ENCODE results near the gene GPR15.

Gene GPR15
- long read RNA-seq, result 0 reads

DNA sequence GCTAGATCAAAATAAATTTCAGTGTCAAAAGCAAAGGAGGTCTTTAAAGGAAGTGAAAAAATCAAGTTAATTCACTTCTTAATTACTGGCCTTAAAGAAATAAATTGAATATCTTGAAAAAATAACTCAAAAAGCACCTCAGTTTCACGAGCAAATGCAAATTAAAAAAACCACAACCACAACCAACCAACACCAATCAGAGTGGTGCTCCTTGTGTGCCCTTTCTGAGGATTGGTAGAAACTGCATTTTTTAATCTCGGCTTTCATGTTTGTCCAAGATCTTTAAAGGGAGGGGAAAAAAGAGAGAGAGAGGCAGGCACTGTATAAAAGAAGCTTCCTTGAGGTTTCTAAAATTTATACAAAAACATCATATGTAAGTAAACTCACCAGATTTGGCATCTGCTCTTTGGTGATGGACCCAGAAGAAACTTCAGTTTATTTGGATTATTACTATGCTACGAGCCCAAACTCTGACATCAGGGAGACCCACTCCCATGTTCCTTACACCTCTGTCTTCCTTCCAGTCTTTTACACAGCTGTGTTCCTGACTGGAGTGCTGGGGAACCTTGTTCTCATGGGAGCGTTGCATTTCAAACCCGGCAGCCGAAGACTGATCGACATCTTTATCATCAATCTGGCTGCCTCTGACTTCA, at the start of gene GPR15:
GPR15 (plus strand) TSS at position 357 of the 653 bp plus-strand sequence; CDS start at position 413, 56 bp downstream.
- no peak within 1 kb of the TSS for H3K4me3 ChIP-seq (replicated peaks; ENCODE audit: insufficient read depth, low read length)
- no peak for DNase-seq (ENCODE audit: low read depth in 1 of 2, low spot score in 1 of 2)
- H3K27ac ChIP-seq (replicated peaks), result no peak within 1 kb of the TSS
- TF ChIP-seq GABPA (IDR thresholded peaks at IDR 0.05; ENCODE audit: low read depth), result no peak
- TF ChIP-seq, protein P1, sequence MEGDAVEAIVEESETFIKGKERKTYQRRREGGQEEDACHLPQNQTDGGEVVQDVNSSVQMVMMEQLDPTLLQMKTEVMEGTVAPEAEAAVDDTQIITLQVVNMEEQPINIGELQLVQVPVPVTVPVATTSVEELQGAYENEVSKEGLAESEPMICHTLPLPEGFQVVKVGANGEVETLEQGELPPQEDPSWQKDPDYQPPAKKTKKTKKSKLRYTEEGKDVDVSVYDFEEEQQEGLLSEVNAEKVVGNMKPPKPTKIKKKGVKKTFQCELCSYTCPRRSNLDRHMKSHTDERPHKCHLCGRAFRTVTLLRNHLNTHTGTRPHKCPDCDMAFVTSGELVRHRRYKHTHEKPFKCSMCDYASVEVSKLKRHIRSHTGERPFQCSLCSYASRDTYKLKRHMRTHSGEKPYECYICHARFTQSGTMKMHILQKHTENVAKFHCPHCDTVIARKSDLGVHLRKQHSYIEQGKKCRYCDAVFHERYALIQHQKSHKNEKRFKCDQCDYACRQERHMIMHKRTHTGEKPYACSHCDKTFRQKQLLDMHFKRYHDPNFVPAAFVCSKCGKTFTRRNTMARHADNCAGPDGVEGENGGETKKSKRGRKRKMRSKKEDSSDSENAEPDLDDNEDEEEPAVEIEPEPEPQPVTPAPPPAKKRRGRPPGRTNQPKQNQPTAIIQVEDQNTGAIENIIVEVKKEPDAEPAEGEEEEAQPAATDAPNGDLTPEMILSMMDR (IDR thresholded peaks at IDR 0.05; ENCODE audit: insufficient read depth, low read length), result no peak
- no peak for TF ChIP-seq POLR2AphosphoS5 (IDR thresholded peaks at IDR 0.05; ENCODE audit: low read depth)
- TF ChIP-seq, protein P2, sequence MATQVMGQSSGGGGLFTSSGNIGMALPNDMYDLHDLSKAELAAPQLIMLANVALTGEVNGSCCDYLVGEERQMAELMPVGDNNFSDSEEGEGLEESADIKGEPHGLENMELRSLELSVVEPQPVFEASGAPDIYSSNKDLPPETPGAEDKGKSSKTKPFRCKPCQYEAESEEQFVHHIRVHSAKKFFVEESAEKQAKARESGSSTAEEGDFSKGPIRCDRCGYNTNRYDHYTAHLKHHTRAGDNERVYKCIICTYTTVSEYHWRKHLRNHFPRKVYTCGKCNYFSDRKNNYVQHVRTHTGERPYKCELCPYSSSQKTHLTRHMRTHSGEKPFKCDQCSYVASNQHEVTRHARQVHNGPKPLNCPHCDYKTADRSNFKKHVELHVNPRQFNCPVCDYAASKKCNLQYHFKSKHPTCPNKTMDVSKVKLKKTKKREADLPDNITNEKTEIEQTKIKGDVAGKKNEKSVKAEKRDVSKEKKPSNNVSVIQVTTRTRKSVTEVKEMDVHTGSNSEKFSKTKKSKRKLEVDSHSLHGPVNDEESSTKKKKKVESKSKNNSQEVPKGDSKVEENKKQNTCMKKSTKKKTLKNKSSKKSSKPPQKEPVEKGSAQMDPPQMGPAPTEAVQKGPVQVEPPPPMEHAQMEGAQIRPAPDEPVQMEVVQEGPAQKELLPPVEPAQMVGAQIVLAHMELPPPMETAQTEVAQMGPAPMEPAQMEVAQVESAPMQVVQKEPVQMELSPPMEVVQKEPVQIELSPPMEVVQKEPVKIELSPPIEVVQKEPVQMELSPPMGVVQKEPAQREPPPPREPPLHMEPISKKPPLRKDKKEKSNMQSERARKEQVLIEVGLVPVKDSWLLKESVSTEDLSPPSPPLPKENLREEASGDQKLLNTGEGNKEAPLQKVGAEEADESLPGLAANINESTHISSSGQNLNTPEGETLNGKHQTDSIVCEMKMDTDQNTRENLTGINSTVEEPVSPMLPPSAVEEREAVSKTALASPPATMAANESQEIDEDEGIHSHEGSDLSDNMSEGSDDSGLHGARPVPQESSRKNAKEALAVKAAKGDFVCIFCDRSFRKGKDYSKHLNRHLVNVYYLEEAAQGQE (IDR thresholded peaks at IDR 0.05; ENCODE audit: insufficient replicate concordance, low read depth), result no peak
- no peak for TF ChIP-seq SPI1 (IDR thresholded peaks at IDR 0.05; ENCODE audit: borderline replicate concordance, low read depth)
- H3K27me3 ChIP-seq (ENCODE audit: insufficient read depth, poor library complexity, severe bottlenecking), result no peaks in the 10 kb centered on the region

DNA sequence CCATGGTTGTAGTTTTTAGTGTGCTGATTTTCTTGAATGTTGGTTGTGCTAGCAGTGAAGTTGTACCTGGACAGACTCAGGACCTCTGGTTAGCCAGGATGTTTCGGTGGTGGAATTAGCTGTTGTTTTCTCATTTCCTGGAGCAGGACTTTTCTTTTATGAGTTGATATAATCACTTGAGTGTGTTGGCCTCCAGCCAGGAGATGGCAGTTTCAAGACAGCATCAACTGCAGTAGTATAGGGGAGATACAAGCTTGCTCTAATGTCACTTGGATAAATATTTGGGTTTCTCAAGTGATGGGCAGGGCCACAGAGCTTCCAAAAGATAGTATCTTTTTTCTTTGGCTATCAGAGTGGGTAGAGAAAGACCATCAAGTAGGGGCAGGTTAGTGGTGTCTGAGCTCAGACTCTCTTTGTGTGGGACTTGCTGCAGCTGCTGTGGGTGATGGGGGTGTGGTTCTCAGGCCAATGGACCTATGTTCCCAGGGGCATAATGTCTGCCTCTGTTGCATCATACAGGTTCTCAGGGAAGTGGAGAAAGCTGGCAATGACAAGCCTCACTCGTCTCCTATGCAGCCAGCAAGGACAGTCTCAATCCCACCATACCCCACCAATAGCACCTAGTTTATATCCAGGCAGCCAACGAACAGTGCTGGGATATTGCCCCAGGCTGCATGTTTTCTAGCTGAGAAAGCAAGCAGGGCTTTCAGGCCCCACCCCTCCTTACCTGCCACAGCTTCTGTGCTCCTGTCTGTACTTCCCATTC, 48.9 kb upstream of the GPR15 start:
- TF ChIP-seq SPI1 (IDR thresholded peaks at IDR 0.05; ENCODE audit: borderline replicate concordance, low read depth), result no peak
- H3K27me3 ChIP-seq (ENCODE audit: insufficient read depth, poor library complexity, severe bottlenecking), result no peaks in the 10 kb centered on the region
- H3K27ac ChIP-seq (replicated peaks), result no peak overlapping the region

GRCh38 chr3:98483626-98484025, 48.2 kb upstream of the GPR15 start:
- no peak for DNase-seq (ENCODE audit: low read depth in 1 of 2, low spot score in 1 of 2)
- Histone ChIP-seq H3K4me3 (replicated peaks; ENCODE audit: insufficient read depth, low read length) (no peak overlapping the region), H3K27me3 (ENCODE audit: insufficient read depth, poor library complexity, severe bottlenecking) (no peaks in the 10 kb centered on the region), H3K27ac (replicated peaks) (no peak overlapping the region)
- TF ChIP-seq POLR2AphosphoS5 (IDR thresholded peaks at IDR 0.05; ENCODE audit: low read depth), result no peak
- no peak for TF ChIP-seq SPI1 (IDR thresholded peaks at IDR 0.05; ENCODE audit: borderline replicate concordance, low read depth)
- TF ChIP-seq, protein P2 (IDR thresholded peaks at IDR 0.05; ENCODE audit: insufficient replicate concordance, low read depth), result no peak
- no peak for TF ChIP-seq GABPA (IDR thresholded peaks at IDR 0.05; ENCODE audit: low read depth)
- TF ChIP-seq, protein P1 (IDR thresholded peaks at IDR 0.05; ENCODE audit: insufficient read depth, low read length), result no peak

More for the DNA sequence above, 48.9 kb upstream of the GPR15 start:
- no peak overlapping the region for H3K4me3 ChIP-seq (replicated peaks; ENCODE audit: insufficient read depth, low read length)
- no peak for DNase-seq (ENCODE audit: low read depth in 1 of 2, low spot score in 1 of 2)

GRCh38 chr3:98497381-98497780, 34.4 kb upstream of the GPR15 start, which contains the start of gene OR5K2:
TSS of gene OR5K2 (plus strand) at chr3:98497681. CDS start at chr3:98497681, 0 bp downstream.
- H3K4me3 ChIP-seq (replicated peaks; ENCODE audit: insufficient read depth, low read length), result no peak within 1 kb of the TSS
- DNase-seq (ENCODE audit: low read depth in 1 of 2, low spot score in 1 of 2), result no peak
- no peak for TF ChIP-seq GABPA (IDR thresholded peaks at IDR 0.05; ENCODE audit: low read depth)
- TF ChIP-seq SPI1 (IDR thresholded peaks at IDR 0.05; ENCODE audit: borderline replicate concordance, low read depth), result no peak
- no peak for TF ChIP-seq POLR2AphosphoS5 (IDR thresholded peaks at IDR 0.05; ENCODE audit: low read depth)
- TF ChIP-seq, protein P2 (IDR thresholded peaks at IDR 0.05; ENCODE audit: insufficient replicate concordance, low read depth), result no peak
- TF ChIP-seq, protein P1 (IDR thresholded peaks at IDR 0.05; ENCODE audit: insufficient read depth, low read length), result no peak
- H3K27me3 ChIP-seq (ENCODE audit: insufficient read depth, poor library complexity, severe bottlenecking), result no peaks in the 10 kb centered on the region
- H3K27ac ChIP-seq (replicated peaks), result no peak within 1 kb of the TSS

Data from HL-60 (cell line).